Measurements from ENCODE around the gene PSRC1. TPM values are rescaled to one million over a fixed set of nuclear protein-coding genes. Genes with fewer than 3 reads are reported as not detected.

Gene PSRC1
- total RNA-seq, 4 donors from 2014 or later: 3.8 to 11.4 (median 7.5) TPM

DNA sequence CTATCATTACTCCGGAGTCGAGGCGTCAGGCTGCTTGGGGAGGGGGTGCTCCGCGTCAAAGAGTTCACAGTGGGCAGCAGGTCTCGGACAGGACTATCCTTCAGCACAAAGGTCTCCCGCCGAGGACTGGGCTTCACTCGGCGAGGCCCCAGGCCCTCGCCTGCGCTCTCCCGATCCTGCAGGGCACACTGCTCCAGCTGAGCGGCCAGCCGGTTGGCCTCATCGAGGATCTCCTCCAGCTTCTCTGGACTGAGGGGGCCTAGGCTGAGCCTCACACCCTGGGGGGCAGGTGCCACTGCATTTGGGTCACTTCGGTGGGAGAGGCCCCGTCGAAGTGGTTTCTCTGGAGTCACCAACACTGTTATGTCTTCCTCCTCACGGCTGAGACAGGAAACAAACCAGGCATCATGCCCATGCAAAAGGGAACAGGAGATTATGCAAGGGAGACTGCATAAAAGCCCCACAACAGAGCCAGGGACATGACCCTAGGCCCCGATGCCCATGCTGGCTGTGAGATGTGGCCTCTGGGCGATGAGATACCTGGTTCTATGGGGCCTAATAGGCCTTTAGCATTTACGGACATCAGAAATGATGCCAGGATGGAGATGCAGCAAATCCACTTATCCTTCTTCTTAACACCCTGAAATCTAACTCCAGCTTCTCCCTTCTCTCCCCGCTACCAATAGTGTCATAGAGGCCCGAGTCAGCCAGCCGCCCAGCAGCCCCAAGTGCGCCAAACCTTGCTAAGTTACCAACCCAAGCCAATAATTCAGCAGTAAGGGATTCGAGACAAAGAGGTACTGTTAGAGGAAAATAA, 1.1 kb downstream of the PSRC1 start:
- no peak for TF ChIP-seq CTCF (IDR thresholded peaks at IDR 0.05)
- TF ChIP-seq POLR2A (IDR thresholded peaks at IDR 0.05): no peak
- intact Hi-C loops (cut with DNase I; ENCODE audit: low total_unique reads): loop anchor here (2.0 kb wide), 1 partner anchor 115 kb away; the partner anchor contains the start of gene SORT1
- Histone ChIP-seq H3K4me3 (peak overlapping the region in 1 of 2 donors; percentile 53), H3K27me3 (no peaks in the 10 kb centered on the region), H3K4me1 (peaks cover 4 to 7% of the 10 kb centered on the region in 2 donors), H3K36me3 (no peaks in the 10 kb centered on the region), H3K27ac (no peak overlapping the region), H3K9me3 (no peaks in the 10 kb centered on the region)
- DNase-seq: peak in 1 of 2 donors; percentile 14

GRCh38 chr1:109280862-109281261, 2.1 kb downstream of the PSRC1 start:
- no peaks in the 10 kb centered on the region for H3K27me3 ChIP-seq
- H3K36me3 ChIP-seq: no peaks in the 10 kb centered on the region
- peaks cover 4 to 7% of the 10 kb centered on the region in 2 donors for H3K4me1 ChIP-seq
- no peak for DNase-seq
- intact Hi-C loops (cut with DNase I; ENCODE audit: low total_unique reads): no loop called here
- TF ChIP-seq POLR2A (IDR thresholded peaks at IDR 0.05): no peak
- TF ChIP-seq CTCF (IDR thresholded peaks at IDR 0.05): no peak
- no peak overlapping the region for H3K27ac ChIP-seq
- no peaks in the 10 kb centered on the region for H3K9me3 ChIP-seq
- no peak overlapping the region for H3K4me3 ChIP-seq

DNA sequence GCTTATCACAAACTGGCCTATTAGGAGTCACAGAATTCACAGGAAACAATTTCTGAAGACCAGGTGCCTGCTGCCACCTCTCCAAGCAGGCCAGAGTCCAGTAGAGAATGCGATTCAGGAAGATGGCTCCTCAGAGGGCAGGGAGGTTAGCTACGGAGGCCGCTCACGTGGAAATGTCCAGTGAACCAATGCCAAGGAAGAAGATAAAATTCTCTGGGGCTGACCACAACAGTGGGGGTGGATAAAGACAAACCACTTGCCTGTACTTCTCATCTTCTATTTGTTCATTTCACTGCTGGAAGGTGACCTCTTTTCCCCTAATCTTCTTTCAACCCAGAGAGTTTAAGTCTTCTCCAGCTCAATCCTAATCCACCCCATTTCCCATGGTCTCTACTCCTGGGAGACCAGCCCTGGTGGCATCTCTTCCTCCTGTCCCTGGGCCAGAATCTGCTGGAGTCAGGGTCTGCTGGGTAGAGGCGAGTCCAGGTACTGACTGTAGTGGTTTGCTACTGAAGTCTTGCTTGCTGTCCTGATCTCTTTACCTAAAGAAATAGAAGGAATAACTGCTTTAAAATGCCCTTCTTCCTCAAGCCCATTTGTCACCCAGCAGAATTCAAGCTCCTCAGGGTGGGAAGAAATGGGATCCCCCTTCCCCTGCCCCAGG, 3.2 kb downstream of the PSRC1 start:
- peaks cover 4 to 7% of the 10 kb centered on the region in 2 donors for H3K4me1 ChIP-seq
- intact Hi-C loops (cut with DNase I; ENCODE audit: low total_unique reads): no loop called here

DNA sequence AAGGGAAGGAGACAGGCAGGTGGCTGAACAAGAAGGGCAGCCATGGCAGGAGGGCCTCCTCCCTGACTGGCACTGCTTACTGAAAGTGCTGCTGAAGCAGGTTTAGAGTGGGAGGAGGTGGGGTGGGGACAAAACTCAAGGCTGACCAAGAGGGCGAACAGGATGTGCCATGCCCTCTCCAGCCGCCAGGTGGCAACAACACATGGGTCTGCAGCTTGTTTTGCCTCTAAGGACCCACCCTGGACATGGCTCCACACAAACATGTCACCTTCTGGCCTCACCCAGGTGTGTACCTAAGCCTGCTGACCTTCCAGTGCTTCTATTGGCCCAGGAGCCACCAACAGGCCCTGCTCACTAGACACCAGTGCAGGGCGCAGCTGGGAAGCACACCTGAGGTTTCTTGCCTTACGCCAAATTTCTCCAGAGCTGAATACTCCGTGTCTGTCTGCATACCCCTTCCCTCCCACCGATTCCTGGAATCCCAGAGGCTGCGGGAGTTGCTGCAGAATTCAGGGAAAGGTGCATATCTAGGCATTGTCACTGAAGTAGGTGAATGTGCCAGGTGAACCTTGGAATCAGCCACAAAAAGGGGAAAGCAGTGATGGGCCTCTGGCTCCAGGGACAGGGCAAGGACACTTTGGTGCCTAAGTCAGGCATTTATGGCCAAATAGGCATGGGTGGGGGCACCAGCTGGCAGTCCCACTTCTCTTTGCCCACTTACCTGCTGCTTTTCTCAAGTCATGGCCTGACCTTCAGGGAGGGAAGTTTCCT, 5.3 kb downstream of the PSRC1 start:
- Histone ChIP-seq H3K4me3 (no peak overlapping the region), H3K9me3 (no peaks in the 10 kb centered on the region), H3K27ac (peak overlapping the region in 1 of 2 donors; percentile 1), H3K27me3 (no peaks in the 10 kb centered on the region), H3K4me1 (peaks cover 0 to 4% of the 10 kb centered on the region in 2 donors), H3K36me3 (no peaks in the 10 kb centered on the region)
- TF ChIP-seq CTCF (IDR thresholded peaks at IDR 0.05): peak; percentile 78 to 84 (median 82)
- TF ChIP-seq POLR2A (IDR thresholded peaks at IDR 0.05): no peak
- peak; percentile 73 to 77 for DNase-seq
- intact Hi-C loops (cut with DNase I; ENCODE audit: low total_unique reads): no loop called here

More for the DNA sequence above, 3.2 kb downstream of the PSRC1 start:
- Histone ChIP-seq H3K27ac (no peak overlapping the region), H3K9me3 (no peaks in the 10 kb centered on the region), H3K4me3 (no peak overlapping the region), H3K36me3 (no peaks in the 10 kb centered on the region), H3K27me3 (no peaks in the 10 kb centered on the region)
- TF ChIP-seq CTCF (IDR thresholded peaks at IDR 0.05): no peak
- TF ChIP-seq POLR2A (IDR thresholded peaks at IDR 0.05): no peak
- DNase-seq: no peak

Measured in uterus (tissue), 4 donors.